OCI-LY1 (cell line): ENCODE measurements around the gene ZMIZ1.

Experiments
- H2AFZ ChIP-seq: fragments of 200-600 bp; sonication (generic), shearing (Covaris generic); 2 replicates; pipeline ENCODE4 v1.6.0; 2014; ENCODE audit warnings: antibody characterized with exemption, mild to moderate bottlenecking, low read length
- H3F3A ChIP-seq: fragments of 200-600 bp; sonication (generic), shearing (Covaris generic); 2 replicates; pipeline ENCODE4 v1.6.0; 2014; ENCODE audit warnings: mild to moderate bottlenecking, antibody characterized with exemption, low read length, moderate library complexity; ENCODE audit not compliant: insufficient read depth
- H3K27ac ChIP-seq: fragments of 200-600 bp; sonication (generic); 2 replicates; pipeline ENCODE4 v1.5.1; 2014; ENCODE audit warnings: low read length, mixed run types, mild to moderate bottlenecking, low read depth; ENCODE audit not compliant: poor library complexity, severe bottlenecking
- H3K27me3 ChIP-seq: fragments of 200-600 bp; sonication (generic); 2 replicates; pipeline ENCODE4 v1.6.0; 2014; ENCODE audit warnings: antibody characterized with exemption, mild to moderate bottlenecking, low read length, moderate library complexity; ENCODE audit not compliant: insufficient read depth
- H3K36me3 ChIP-seq: fragments of 200-600 bp; sonication (generic); 2 replicates; pipeline ENCODE4 v1.6.1; 2014; ENCODE audit warnings: mild to moderate bottlenecking, antibody characterized with exemption, low read length, moderate library complexity, mixed read lengths; ENCODE audit not compliant: insufficient read depth
- H3K4me1 ChIP-seq: fragments of 200-600 bp; sonication (generic); 2 replicates; pipeline ENCODE4 v1.5.1; 2014; ENCODE audit warnings: mild to moderate bottlenecking, low read length, moderate library complexity; ENCODE audit not compliant: insufficient read depth, severe bottlenecking
- H3K4me2 ChIP-seq: fragments of 200-600 bp; sonication (generic), shearing (Covaris generic); 2 replicates; pipeline ENCODE4 v1.6.1; 2014; ENCODE audit warnings: low read length
- H3K4me3 ChIP-seq: fragments of 200-600 bp; sonication (generic); 2 replicates; pipeline ENCODE4 v1.5.1; 2014; ENCODE audit warnings: low read length, low read depth, mild to moderate bottlenecking, mixed read lengths; ENCODE audit not compliant: poor library complexity, severe bottlenecking
- H3K79me2 ChIP-seq: fragments of 200-600 bp; shearing (Covaris generic); 2 replicates; pipeline ENCODE4 v1.6.1; 2016; ENCODE audit warnings: mixed run types, low read length, mixed read lengths; ENCODE audit not compliant: insufficient read depth
- H3K9ac ChIP-seq: fragments of 200-600 bp; sonication (generic), shearing (Covaris generic); 2 replicates; pipeline ENCODE4 v1.6.1; 2014; ENCODE audit warnings: mild to moderate bottlenecking, low read length, mixed read lengths
- H3K9me2 ChIP-seq: fragments of 200-600 bp; sonication (generic), shearing (Covaris generic); 2 replicates; pipeline ENCODE4 v1.6.1; 2014; ENCODE audit warnings: low read depth, mild to moderate bottlenecking, low read length, mixed read lengths
- H3K9me3 ChIP-seq: fragments of 200-600 bp; shearing (Covaris generic); 2 replicates; pipeline ENCODE4 v1.6.1; 2014; ENCODE audit warnings: low read length, mixed read lengths
- H4K20me1 ChIP-seq: fragments of 200-600 bp; sonication (generic), shearing (Covaris generic); 2 replicates; pipeline ENCODE4 v1.6.0; 2016; ENCODE audit warnings: mild to moderate bottlenecking, low read length; ENCODE audit not compliant: insufficient read depth
- CTCF ChIP-seq: fragments of 200-600 bp; sonication (generic), shearing (Covaris generic); IDR thresholded peaks from 2 replicates; pipeline ENCODE4 v1.5.1; 2017; ENCODE audit warnings: mild to moderate bottlenecking, antibody characterized with exemption, low read length, moderate library complexity, mixed read lengths
- EZH2 ChIP-seq: fragments of 200-600 bp; sonication (generic), shearing (Covaris generic); IDR thresholded peaks from 2 replicates; pipeline ENCODE4 v1.8.0; 2017; ENCODE audit warnings: borderline replicate concordance, mixed run types, mild to moderate bottlenecking, antibody characterized with exemption, low read length, moderate library complexity, mixed read lengths

ZMIZ1 gene

GRCh38 chr10:79050896-79051555 lies 17.7 kb upstream of the ZMIZ1 start:
- Histone ChIP-seq H3K4me1 (no peaks in the 10 kb centered on the region), H3K9me3 (no peaks in the 10 kb centered on the region), H3K9me2 (no peaks in the 10 kb centered on the region), H2AFZ (no peak overlapping the region), H4K20me1 (no peaks in the 10 kb centered on the region), H3K27ac (no peak overlapping the region), H3K79me2 (no peaks in the 10 kb centered on the region), H3K9ac (no peak overlapping the region), H3K4me3 (no peak overlapping the region), H3K27me3 (no peaks in the 10 kb centered on the region; the same call in 1 of the 2 replicates), H3F3A (no peaks in the 10 kb centered on the region), H3K4me2 (no peak overlapping the region), H3K36me3 (no peaks in the 10 kb centered on the region)
- TF ChIP-seq EZH2 (no peak), CTCF (no peak)

GRCh38 chr10:79051766-79052165 lies 17.0 kb upstream of the ZMIZ1 start:
- H3K9me3 ChIP-seq: no peaks in the 10 kb centered on the region
- H3K27ac ChIP-seq: no peak overlapping the region
- H3K4me1 ChIP-seq: no peaks in the 10 kb centered on the region
- H3K9me2 ChIP-seq: no peaks in the 10 kb centered on the region
- H3K27me3 ChIP-seq: no peaks in the 10 kb centered on the region; the same call in 1 of the 2 replicates
- H3K36me3 ChIP-seq: no peaks in the 10 kb centered on the region
- no peaks in the 10 kb centered on the region for H4K20me1 ChIP-seq
- H3K4me3 ChIP-seq: no peak overlapping the region
- H3K9ac ChIP-seq: no peak overlapping the region
- no peak for TF ChIP-seq CTCF
- H2AFZ ChIP-seq: no peak overlapping the region
- no peaks in the 10 kb centered on the region for H3K79me2 ChIP-seq
- no peaks in the 10 kb centered on the region for H3F3A ChIP-seq
- H3K4me2 ChIP-seq: no peak overlapping the region

- no peak overlapping the region for H3K9ac ChIP-seq
- H3K4me1 ChIP-seq: no peaks in the 10 kb centered on the region
- no peak overlapping the region for H3K27ac ChIP-seq
Measured at GRCh38 chr10:79052291-79053080, 16.3 kb upstream of the ZMIZ1 start.

More at GRCh38 chr10:79052291-79053080, 16.3 kb upstream of the ZMIZ1 start:
- Histone ChIP-seq H3K27me3 (no peaks in the 10 kb centered on the region; the same call in 1 of the 2 replicates), H2AFZ (no peak overlapping the region), H3K36me3 (no peaks in the 10 kb centered on the region), H3K9me3 (no peaks in the 10 kb centered on the region), H4K20me1 (no peaks in the 10 kb centered on the region), H3K4me2 (no peak overlapping the region), H3K4me3 (no peak overlapping the region), H3F3A (no peaks in the 10 kb centered on the region), H3K9me2 (no peaks in the 10 kb centered on the region), H3K79me2 (no peaks in the 10 kb centered on the region)
- no peak for TF ChIP-seq CTCF
- no peak for TF ChIP-seq EZH2
